Naive B cell (primary cell): ENCODE results near the gene FXYD2. TPM values are rescaled to one million over a fixed set of nuclear protein-coding genes. Genes with fewer than 3 reads are reported as not detected.

Experiments used
- ATAC-seq, 2 donors: fragments of 150-1000 bp; cut with Tn5 transposase; 2 replicates each; pipeline ENCODE4 v1.10.0; 2021; ENCODE audit warnings: low read depth in 2 of 2, mild to moderate bottlenecking in 2 of 2, moderate library complexity in 2 of 2
- DNase-seq: peaks from one replicate; pipeline ENCODE4 v3.0.0; 2022
- H3K27ac Mint-ChIP-seq, 6 donors: one replicate each; pipeline ENCODE4 v1.8.0; 2020 to 2022; ENCODE audit warnings: mild to moderate bottlenecking in 6 of 6, mixed read lengths in 6 of 6, moderate library complexity in 5 of 6, inconsistent platforms in 2 of 6
- H3K27me3 Mint-ChIP-seq, 3 donors: one replicate each; pipeline ENCODE4 v1.8.0; 2021 to 2022; ENCODE audit warnings: mixed read lengths in 3 of 3, mild to moderate bottlenecking in 1 of 3
- H3K36me3 Mint-ChIP-seq, 2 donors: one replicate each; pipeline ENCODE4 v1.8.0; 2020 to 2022; ENCODE audit warnings: mixed read lengths in 2 of 2, inconsistent platforms in 1 of 2, mild to moderate bottlenecking in 1 of 2
- H3K4me1 Mint-ChIP-seq, 3 donors: one replicate each; pipeline ENCODE4 v1.8.0; 2020 to 2022; ENCODE audit warnings: mixed read lengths in 3 of 3, inconsistent platforms in 1 of 3, mild to moderate bottlenecking in 1 of 3, moderate library complexity in 1 of 3
- H3K4me3 Mint-ChIP-seq, 8 donors: one replicate each; pipeline ENCODE4 v1.8.0; 2020 to 2022; ENCODE audit warnings: mild to moderate bottlenecking in 8 of 8, mixed read lengths in 8 of 8, moderate library complexity in 8 of 8, inconsistent platforms in 2 of 8
- H3K9me3 Mint-ChIP-seq, 7 donors: one replicate each; pipeline ENCODE4 v1.8.0; 2020 to 2022; ENCODE audit warnings: mixed read lengths in 7 of 7, mild to moderate bottlenecking in 5 of 7, inconsistent platforms in 2 of 7, moderate library complexity in 1 of 7
- polyA plus RNA-seq, 6 donors: library from polyadenylated mRNA; unstranded; fragments of 300-500 nt; fragmentation: Illumina TruSeq; gene quantifications; one replicate each; pipeline ENCODE4 v1.2.3, GENCODE V29; 2021; ENCODE audit warnings: low read depth in 6 of 6

Gene FXYD2
- polyA plus RNA-seq, 6 donors from 2014 or later = 0.74 to 4.0 (median 0.75) TPM; not detected in 3

GRCh38 chr11:117827521-117828511, 3.3 kb upstream of the FXYD2 start:
- Mint-ChIP-seq H3K27ac (peak overlapping the region in 3 of 6 donors; percentile 32 to 79 (median 43)), H3K27me3 (peaks cover 39 to 60% (median 51%) of the 10 kb centered on the region in 3 donors), H3K4me3 (peak overlapping the region in 6 of 8 donors; percentile 12 to 80 (median 48)), H3K4me1 (peaks cover 29 to 64% (median 38%) of the 10 kb centered on the region in 3 donors), H3K9me3 (peaks cover 0 to 3% (median 0%) of the 10 kb centered on the region in 7 donors), H3K36me3 (no peaks in the 10 kb centered on the region)
- DNase-seq (no peak), ATAC-seq (peak; percentile 68 to 79)

- no peaks in the 10 kb centered on the region for H3K36me3 Mint-ChIP-seq
- DNase-seq (no peak), ATAC-seq (no peak)
- peaks cover 34 to 68% (median 43%) of the 10 kb centered on the region in 3 donors for H3K4me1 Mint-ChIP-seq
- peaks cover 38 to 59% (median 55%) of the 10 kb centered on the region in 3 donors for H3K27me3 Mint-ChIP-seq
- no peak overlapping the region for H3K27ac Mint-ChIP-seq
- H3K9me3 Mint-ChIP-seq = peaks cover 0 to 3% (median 0%) of the 10 kb centered on the region in 7 donors
- H3K4me3 Mint-ChIP-seq = peak overlapping the region in 1 of 8 donors; percentile 80
Observed at GRCh38 chr11:117826832-117827231, 2.3 kb upstream of the FXYD2 start.

GRCh38 chr11:117826190-117826570, 1.6 kb upstream of the FXYD2 start:
- no peak for ATAC-seq
- peaks cover 40 to 65% (median 58%) of the 10 kb centered on the region in 3 donors for H3K27me3 Mint-ChIP-seq
- no peak overlapping the region for H3K27ac Mint-ChIP-seq
- no peaks in the 10 kb centered on the region for H3K36me3 Mint-ChIP-seq
- peaks cover 35 to 66% (median 43%) of the 10 kb centered on the region in 3 donors for H3K4me1 Mint-ChIP-seq
- no peak for DNase-seq
- H3K9me3 Mint-ChIP-seq = peaks cover 0 to 3% (median 0%) of the 10 kb centered on the region in 7 donors
- no peak overlapping the region for H3K4me3 Mint-ChIP-seq

- Mint-ChIP-seq H3K27ac (peak overlapping the region in 1 of 6 donors; percentile 93), H3K4me1 (peaks cover 30 to 61% (median 38%) of the 10 kb centered on the region in 3 donors), H3K27me3 (peaks cover 40 to 60% (median 58%) of the 10 kb centered on the region in 3 donors), H3K36me3 (no peaks in the 10 kb centered on the region), H3K4me3 (no peak overlapping the region), H3K9me3 (peaks cover 0 to 3% (median 0%) of the 10 kb centered on the region in 7 donors)
- no peak for ATAC-seq
- DNase-seq = no peak
Observed at GRCh38 chr11:117825538-117826189, 1.1 kb upstream of the FXYD2 start.

- DNase-seq = no peak
- no peak for ATAC-seq
- Mint-ChIP-seq H3K27me3 (peaks cover 43 to 49% (median 49%) of the 10 kb centered on the region in 3 donors), H3K4me1 (peaks cover 31 to 56% (median 37%) of the 10 kb centered on the region in 3 donors), H3K27ac (peak overlapping the region in 1 of 6 donors; percentile 31), H3K36me3 (no peaks in the 10 kb centered on the region), H3K9me3 (no peaks in the 10 kb centered on the region), H3K4me3 (no peak overlapping the region)
Observed at GRCh38 chr11:117823946-117824420, 561 bp downstream of the FXYD2 start.

GRCh38 chr11:117823294-117823945, 1.1 kb downstream of the FXYD2 start:
- no peaks in the 10 kb centered on the region for H3K9me3 Mint-ChIP-seq
- no peaks in the 10 kb centered on the region for H3K36me3 Mint-ChIP-seq
- DNase-seq (no peak), ATAC-seq (peak; percentile 24 to 26)
- no peak overlapping the region for H3K27ac Mint-ChIP-seq
- peaks cover 43 to 49% (median 49%) of the 10 kb centered on the region in 3 donors for H3K27me3 Mint-ChIP-seq
- no peak overlapping the region for H3K4me3 Mint-ChIP-seq
- H3K4me1 Mint-ChIP-seq = peaks cover 29 to 52% (median 32%) of the 10 kb centered on the region in 3 donors

GRCh38 chr11:117822074-117823033, 2.2 kb downstream of the FXYD2 start:
- DNase-seq (peak; percentile 40), ATAC-seq (peak; percentile 17 to 35)
- peaks cover 30 to 52% (median 31%) of the 10 kb centered on the region in 3 donors for H3K4me1 Mint-ChIP-seq
- no peaks in the 10 kb centered on the region for H3K9me3 Mint-ChIP-seq
- H3K36me3 Mint-ChIP-seq = no peaks in the 10 kb centered on the region
- H3K4me3 Mint-ChIP-seq = no peak overlapping the region
- peaks cover 41 to 44% (median 42%) of the 10 kb centered on the region in 3 donors for H3K27me3 Mint-ChIP-seq
- H3K27ac Mint-ChIP-seq = peak overlapping the region in 2 of 6 donors; percentile 19 to 88

GRCh38 chr11:117821431-117821830, 3.1 kb downstream of the FXYD2 start:
- ATAC-seq = no peak
- Mint-ChIP-seq H3K4me1 (peaks cover 33 to 54% (median 38%) of the 10 kb centered on the region in 3 donors), H3K4me3 (no peak overlapping the region), H3K9me3 (no peaks in the 10 kb centered on the region), H3K36me3 (no peaks in the 10 kb centered on the region), H3K27me3 (peaks cover 32 to 37% (median 35%) of the 10 kb centered on the region in 3 donors), H3K27ac (no peak overlapping the region)
- no peak for DNase-seq

GRCh38 chr11:117820516-117820915, 4.0 kb downstream of the FXYD2 start:
- DNase-seq (no peak), ATAC-seq (no peak)
- no peak overlapping the region for H3K27ac Mint-ChIP-seq

GRCh38 chr11:117820071-117820470, 4.5 kb downstream of the FXYD2 start:
- Mint-ChIP-seq H3K4me3 (peak overlapping the region in 2 of 8 donors; percentile 12 to 64), H3K36me3 (no peaks in the 10 kb centered on the region), H3K4me1 (peaks cover 46 to 68% (median 52%) of the 10 kb centered on the region in 3 donors)

More at GRCh38 chr11:117820516-117820915, 4.0 kb downstream of the FXYD2 start:
- no peaks in the 10 kb centered on the region for H3K9me3 Mint-ChIP-seq
- H3K4me3 Mint-ChIP-seq = no peak overlapping the region
- no peaks in the 10 kb centered on the region for H3K36me3 Mint-ChIP-seq
- peaks cover 42 to 63% (median 48%) of the 10 kb centered on the region in 3 donors for H3K4me1 Mint-ChIP-seq
- H3K27me3 Mint-ChIP-seq = peaks cover 23 to 29% (median 26%) of the 10 kb centered on the region in 3 donors

GRCh38 chr11:117819096-117820040, 5.2 kb downstream of the FXYD2 start:
- Mint-ChIP-seq H3K4me1 (peaks cover 53 to 74% (median 59%) of the 10 kb centered on the region in 3 donors), H3K9me3 (no peaks in the 10 kb centered on the region), H3K4me3 (peak overlapping the region in 1 of 8 donors; percentile 12), H3K36me3 (no peaks in the 10 kb centered on the region), H3K27ac (peak overlapping the region in 3 of 6 donors; percentile 62 to 100 (median 70)), H3K27me3 (peaks cover 11 to 23% (median 17%) of the 10 kb centered on the region in 3 donors)
- ATAC-seq (no peak), DNase-seq (no peak)

More at GRCh38 chr11:117820071-117820470, 4.5 kb downstream of the FXYD2 start:
- no peak for DNase-seq
- ATAC-seq = no peak
- peak overlapping the region in 3 of 6 donors; percentile 62 to 70 (median 63) for H3K27ac Mint-ChIP-seq
- peaks cover 19 to 25% (median 24%) of the 10 kb centered on the region in 3 donors for H3K27me3 Mint-ChIP-seq
- no peaks in the 10 kb centered on the region for H3K9me3 Mint-ChIP-seq
